IMR-90 (cell line): ENCODE data around the gene SORL1. TPM values are rescaled to one million over a fixed set of nuclear protein-coding genes. Genes with fewer than 3 reads are reported as not detected.

Experiments
- ATAC-seq: fragments of 200-7000 bp; cut with Tn5 transposase; 2 replicates; pipeline ENCODE4 v1.9.1; 2020; ENCODE audit warnings: low read depth, mild to moderate bottlenecking, moderate library complexity
- BruUV-seq: library from RNA; stranded (reverse); fragments of 400-500 nt; replicated peaks from 2 replicates; lab custom pipeline; 2021; lab: Mats Ljungman, UMichigan
- CTCF ChIA-PET: fragments of 300-600 bp; formaldehyde crosslinking; extraction: SDS; loops from one replicate; lab custom pipeline; 2021; ENCODE audit warnings: antibody characterized with exemption; lab: Yijun Ruan, JAX
- POLR2A ChIA-PET: fragments of 300-600 bp; sonication (Branson Sonifier 250); formaldehyde crosslinking; loops from one replicate; lab custom pipeline; 2022; ENCODE audit warnings: antibody characterized with exemption; ENCODE audit not compliant: unreplicated experiment; lab: Charles Lee
- DNase-seq: peaks from one replicate; pipeline ENCODE4 v3.0.0; 2013
- H2AFZ ChIP-seq: replicated peaks from 2 replicates; pipeline ENCODE3; 2013; ENCODE audit warnings: low read length, mild to moderate bottlenecking; ENCODE audit not compliant: poor library complexity
- H2AK5ac ChIP-seq: 2 replicates; pipeline ENCODE4 v1.6.1; 2013; ENCODE audit warnings: low read depth, low read length, inconsistent platforms
- H2AK9ac ChIP-seq: replicated peaks from 2 replicates; pipeline ENCODE3; 2013; ENCODE audit warnings: mild to moderate bottlenecking, low read depth, low read length, moderate library complexity; ENCODE audit not compliant: poor library complexity
- H2BK120ac ChIP-seq: 2 replicates; pipeline ENCODE4 v1.6.1; 2013; ENCODE audit warnings: low read depth, low read length, inconsistent platforms
- H2BK15ac ChIP-seq: 3 replicates; pipeline ENCODE4 v1.6.1; 2013; ENCODE audit warnings: low read depth, low read length, inconsistent platforms
- H2BK20ac ChIP-seq: 2 replicates; pipeline ENCODE4 v1.6.1; 2013; ENCODE audit warnings: low read depth, mild to moderate bottlenecking, inconsistent platforms, low read length, moderate library complexity
- H2BK5ac ChIP-seq: 2 replicates; pipeline ENCODE4 v1.6.1; 2013; ENCODE audit warnings: mild to moderate bottlenecking, low read depth, low read length, inconsistent platforms; ENCODE audit not compliant: poor library complexity, severe bottlenecking
- H3K14ac ChIP-seq: replicated peaks from 2 replicates; pipeline ENCODE4 v1.6.1; 2013; ENCODE audit warnings: low read depth, low read length, inconsistent platforms
- H3K18ac ChIP-seq: 2 replicates; pipeline ENCODE4 v1.6.1; 2013; ENCODE audit warnings: low read depth, low read length, control low read depth
- H3K23ac ChIP-seq: 2 replicates; pipeline ENCODE4 v1.6.1; 2013; ENCODE audit warnings: low read depth, low read length, inconsistent platforms
- H3K27ac ChIP-seq: 2 replicates; pipeline ENCODE4 v1.5.1; 2013; ENCODE audit warnings: mild to moderate bottlenecking, control low read depth, low read length; ENCODE audit not compliant: insufficient read depth
- H3K27me3 ChIP-seq: 2 replicates; pipeline ENCODE4 v1.6.1; 2013; ENCODE audit warnings: low read length; ENCODE audit not compliant: control insufficient read depth, insufficient read depth
- H3K36me3 ChIP-seq: 2 replicates; pipeline ENCODE4 v1.6.1; 2013; ENCODE audit warnings: low read length, mixed read lengths; ENCODE audit not compliant: control insufficient read depth, insufficient read depth
- H3K4ac ChIP-seq: 2 replicates; pipeline ENCODE4 v1.6.1; 2013; ENCODE audit warnings: low read depth, low read length, inconsistent platforms
- H3K4me1 ChIP-seq: 2 replicates; pipeline ENCODE4 v1.6.1; 2013; ENCODE audit warnings: low read length, mixed read lengths; ENCODE audit not compliant: control insufficient read depth, insufficient read depth
- H3K4me2 ChIP-seq: 2 replicates; pipeline ENCODE4 v1.6.1; 2013; ENCODE audit warnings: low read depth, mild to moderate bottlenecking, control low read depth, low read length, moderate library complexity
- H3K4me3 ChIP-seq: 2 replicates; pipeline ENCODE4 v1.5.1; 2013; ENCODE audit warnings: low read depth, mild to moderate bottlenecking, control low read depth, low read length, moderate library complexity; ENCODE audit not compliant: insufficient read depth
- H3K56ac ChIP-seq: 2 replicates; pipeline ENCODE4 v1.6.1; 2013; ENCODE audit warnings: low read length, inconsistent platforms; ENCODE audit not compliant: insufficient read depth; ENCODE audit errors: extremely low read depth
- H3K79me1 ChIP-seq, 2 experiments: 2 replicates each; pipeline ENCODE4 v1.6.1; 2013; ENCODE audit warnings: low read length in 2 of 2, inconsistent platforms in 1 of 2, low read depth in 1 of 2
- H3K9ac ChIP-seq: 2 replicates; pipeline ENCODE4 v1.6.1; 2013; ENCODE audit warnings: low read depth, low read length, control low read depth
- H3K9me1 ChIP-seq: 2 replicates; pipeline ENCODE4 v1.6.1; 2013; ENCODE audit warnings: low read length, inconsistent platforms; ENCODE audit not compliant: insufficient read depth
- H3K9me3 ChIP-seq: 2 replicates; pipeline ENCODE4 v1.6.1; 2013; ENCODE audit warnings: low read length; ENCODE audit not compliant: control insufficient read depth, insufficient read depth
- H4K20me1 ChIP-seq: 2 replicates; pipeline ENCODE4 v1.6.1; 2013; ENCODE audit warnings: low read length, inconsistent platforms; ENCODE audit not compliant: insufficient read depth
- H4K5ac ChIP-seq: 2 replicates; pipeline ENCODE4 v1.6.1; 2013; ENCODE audit warnings: mild to moderate bottlenecking, low read depth, low read length, control low read depth
- H4K8ac ChIP-seq, 2 experiments: 2 replicates each; pipeline ENCODE4 v1.6.1; 2013; ENCODE audit warnings: low read depth in 2 of 2, low read length in 2 of 2, control low read depth in 1 of 2, inconsistent platforms in 1 of 2
- H4K91ac ChIP-seq: 2 replicates; pipeline ENCODE4 v1.6.1; 2013; ENCODE audit warnings: low read depth, low read length, inconsistent platforms; ENCODE audit not compliant: insufficient read depth
- BHLHE40 ChIP-seq: fragments of 150-350 bp; IDR thresholded peaks from 2 replicates; pipeline ENCODE4 v1.6.1; 2016; ENCODE audit warnings: mild to moderate bottlenecking, low read depth, low read length
- CHD1 ChIP-seq: IDR thresholded peaks from 2 replicates; pipeline ENCODE4 v1.6.1; 2012; ENCODE audit warnings: low read depth, low read length, improper control_type of control experiment
- CTCF ChIP-seq: conservative IDR thresholded peaks from 2 replicates; pipeline ENCODE4 v1.5.1; 2012; ENCODE audit warnings: mild to moderate bottlenecking, low read depth, low read length, improper control_type of control experiment
- ELK1 ChIP-seq: fragments of 150-350 bp; IDR thresholded peaks from 2 replicates; pipeline ENCODE4 v1.6.1; 2016; ENCODE audit warnings: low read depth, mild to moderate bottlenecking, low read length, moderate library complexity, borderline replicate concordance
- MAFK ChIP-seq: IDR thresholded peaks from 2 replicates; pipeline ENCODE4 v1.6.1; 2012; ENCODE audit warnings: low read depth, low read length, improper control_type of control experiment
- MAZ ChIP-seq: IDR thresholded peaks from 2 replicates; pipeline ENCODE4 v1.6.1; 2012; ENCODE audit warnings: low read depth, mild to moderate bottlenecking, low read length, improper control_type of control experiment, moderate library complexity, borderline replicate concordance
- MXI1 ChIP-seq: IDR thresholded peaks from 2 replicates; pipeline ENCODE4 v1.6.1; 2012; ENCODE audit warnings: low read depth, mild to moderate bottlenecking, low read length, moderate library complexity, borderline replicate concordance
- NFE2L2 ChIP-seq: fragments of 150-350 bp; IDR thresholded peaks from 2 replicates; pipeline ENCODE4 v1.6.1; 2016; ENCODE audit warnings: low read depth, mild to moderate bottlenecking, low read length
- POLR2A ChIP-seq: IDR thresholded peaks from 2 replicates; pipeline ENCODE4 v1.6.1; 2012; ENCODE audit warnings: mild to moderate bottlenecking, low read depth, low read length
- RAD21 ChIP-seq: IDR thresholded peaks from 2 replicates; pipeline ENCODE4 v1.6.1; 2012; ENCODE audit warnings: low read length, improper control_type of control experiment
- RFX5 ChIP-seq: IDR thresholded peaks from 2 replicates; pipeline ENCODE4 v1.8.0; 2012; ENCODE audit warnings: low read depth, mild to moderate bottlenecking, low read length, moderate library complexity
- SMC3 ChIP-seq: fragments of 150-350 bp; IDR thresholded peaks from 2 replicates; pipeline ENCODE4 v1.6.1; 2016; ENCODE audit warnings: low read depth, mild to moderate bottlenecking, antibody characterized with exemption, low read length, moderate library complexity
- USF2 ChIP-seq: fragments of 150-350 bp; IDR thresholded peaks from 2 replicates; pipeline ENCODE4 v1.6.1; 2017; ENCODE audit warnings: mild to moderate bottlenecking, antibody characterized with exemption, low read length, low read depth
- WGBS, 2 experiments: methylation state at CpG; one replicate each; pipeline versions ENCODE4 v1.1.5 to v1.1.7; 2013; ENCODE audit warnings: missing lambda C conversion rate in 2 of 2; ENCODE audit not compliant: insufficient read length in 1 of 2; ENCODE audit errors: extremely low coverage in 2 of 2; 5-methylcytosine and 5-hydroxymethylcytosine counted together
- dilution Hi-C: fragments of 300-500 bp; cut with HindIII; formaldehyde crosslinking; loops from one replicate; pipeline ENCODE4 v1.14.3; 2018; ENCODE audit warnings: low sequenced_read_pairs; ENCODE audit not compliant: unreplicated experiment
- in situ Hi-C: fragments of 300-500 bp; cut with MboI; formaldehyde crosslinking; loops from 3 replicates; pipeline ENCODE4 v1.14.3; 2019; ENCODE audit warnings: low sequenced_read_pairs, inconsistent platforms, mixed read lengths
- intact Hi-C: fragments of 100-400 bp; cut with micrococcal nuclease; formaldehyde crosslinking; loops from 2 replicates; pipeline ENCODE4 v1.10.0; 2022
- polyA plus RNA-seq, 3 experiments: library from polyadenylated mRNA; depleted of rRNA; stranded (reverse); fragments of >200 nt; gene quantifications; 2 replicates each; pipeline ENCODE4 v1.2.3, GENCODE V29; 2012; ENCODE audit warnings: low replicate concordance in 1 of 3
- total RNA-seq: library from RNA; depleted of rRNA; stranded (reverse); fragments of >200 nt; gene quantifications from 2 replicates; pipeline ENCODE4 v1.2.3, GENCODE V29; 2012

Gene SORL1
- total and polyA plus RNA-seq, 2 of the 4 experiments (the other 2 are of a cell fraction): 1.0 to 2.0 TPM

GRCh38 chr11:121581607-121582006 is 129.5 kb downstream of the SORL1 start:
- H2AK5ac ChIP-seq: no peak overlapping the region
- no peaks in the 10 kb centered on the region; the same call in 1 of the 2 replicates for H3K27me3 ChIP-seq
- no peak for DNase-seq
- no peak overlapping the region for H2BK15ac ChIP-seq
- no peak overlapping the region for H2BK20ac ChIP-seq
- H2BK5ac ChIP-seq: no peak overlapping the region
- no peak for ATAC-seq
- no peak overlapping the region for H3K14ac ChIP-seq
- ChIA-PET POLR2A (no interaction called here), CTCF (interaction anchor here (0.5 kb wide), 1 partner anchor 139 kb away, joined by 6 read pairs; no protein-coding TSS in a partner anchor)
- no peak overlapping the region for H3K9ac ChIP-seq
- H2AFZ ChIP-seq: no peak overlapping the region
- no peak overlapping the region for H3K56ac ChIP-seq
- BruUV-seq: no TSS peak
- dilution Hi-C loops: no loop called here
- H3K4ac ChIP-seq: no peak overlapping the region
- H3K4me2 ChIP-seq: no peak overlapping the region
- H3K36me3 ChIP-seq: no peaks in the 10 kb centered on the region
- no peak overlapping the region for H4K91ac ChIP-seq
- WGBS, 2 experiments: no CpG with 5 or more reads among the region's 4 CpGs
- no peak overlapping the region for H3K27ac ChIP-seq
- H4K5ac ChIP-seq: no peak overlapping the region
- no peak overlapping the region for H4K8ac ChIP-seq
- H2AK9ac ChIP-seq: no peak overlapping the region
- H4K20me1 ChIP-seq: no peaks in the 10 kb centered on the region
- H3K23ac ChIP-seq: no peak overlapping the region
- H3K4me3 ChIP-seq: no peak overlapping the region
- H3K9me3 ChIP-seq: no peaks in the 10 kb centered on the region; the same call in 1 of the 2 replicates
- H3K79me1 ChIP-seq: no peaks in the 10 kb centered on the region
- intact Hi-C loops: no loop called here
- no peaks in the 10 kb centered on the region for H3K9me1 ChIP-seq
- no peak for TF ChIP-seq ELK1
- TF ChIP-seq USF2: no peak
- no peak for TF ChIP-seq CTCF
- TF ChIP-seq NFE2L2: no peak
- no peak for TF ChIP-seq MAFK
- no peak for TF ChIP-seq CHD1
- TF ChIP-seq SMC3: no peak
- TF ChIP-seq POLR2A: no peak
- TF ChIP-seq RAD21: no peak
- TF ChIP-seq MXI1: no peak
- TF ChIP-seq RFX5: no peak
- no peak for TF ChIP-seq MAZ
- no peak for TF ChIP-seq BHLHE40
- H2BK120ac ChIP-seq: no peak overlapping the region
- H3K18ac ChIP-seq: no peak overlapping the region
- peaks cover 4% of the 10 kb centered on the region; the same call in 1 of the 2 replicates for H3K4me1 ChIP-seq
- in situ Hi-C loops: no loop called here
